Chondrocyte (in vitro differentiated cells): ENCODE results near the gene FAT2. TPM values are rescaled to one million over a fixed set of nuclear protein-coding genes. Genes with fewer than 3 reads are reported as not detected.

Experiments used
- DNase-seq: peaks from one replicate; pipeline ENCODE4 v3.0.0; 2021; ENCODE audit warnings: mixed read lengths, low spot score
- H3K27ac Mint-ChIP-seq: one replicate; pipeline ENCODE4 v1.8.0; 2021; ENCODE audit warnings: mild to moderate bottlenecking, moderate library complexity, mixed read lengths; ENCODE audit not compliant: unreplicated experiment
- H3K27me3 Mint-ChIP-seq: 2 replicates; pipeline ENCODE4 v1.8.0; 2021; ENCODE audit warnings: low read depth, mixed read lengths
- H3K36me3 Mint-ChIP-seq: 2 replicates; pipeline ENCODE4 v1.8.0; 2021; ENCODE audit warnings: low read depth, mixed read lengths
- H3K4me1 Mint-ChIP-seq: 2 replicates; pipeline ENCODE4 v1.8.0; 2021; ENCODE audit warnings: low read depth, mild to moderate bottlenecking, mixed read lengths
- H3K4me3 Mint-ChIP-seq: one replicate; pipeline ENCODE4 v1.8.0; 2021; ENCODE audit warnings: mild to moderate bottlenecking, moderate library complexity, mixed read lengths; ENCODE audit not compliant: unreplicated experiment
- H3K9me3 Mint-ChIP-seq: 2 replicates; pipeline ENCODE4 v1.8.0; 2021; ENCODE audit warnings: low read depth, mixed read lengths
- total RNA-seq: library from RNA; stranded (reverse); gene quantifications from 3 replicates; pipeline ENCODE4 v1.2.1, GENCODE V29; 2021
- TF ChIP-seq, protein P1 (sequence below): fragments of 200-600 bp; sonication (generic); IDR thresholded peaks from 2 replicates; pipeline ENCODE4 v1.5.0; 2021; ENCODE audit warnings: antibody characterized with exemption, mild to moderate bottlenecking, moderate library complexity

FAT2 gene
- total RNA-seq, 1 donor from 2014 or later = 2.2 TPM

DNA sequence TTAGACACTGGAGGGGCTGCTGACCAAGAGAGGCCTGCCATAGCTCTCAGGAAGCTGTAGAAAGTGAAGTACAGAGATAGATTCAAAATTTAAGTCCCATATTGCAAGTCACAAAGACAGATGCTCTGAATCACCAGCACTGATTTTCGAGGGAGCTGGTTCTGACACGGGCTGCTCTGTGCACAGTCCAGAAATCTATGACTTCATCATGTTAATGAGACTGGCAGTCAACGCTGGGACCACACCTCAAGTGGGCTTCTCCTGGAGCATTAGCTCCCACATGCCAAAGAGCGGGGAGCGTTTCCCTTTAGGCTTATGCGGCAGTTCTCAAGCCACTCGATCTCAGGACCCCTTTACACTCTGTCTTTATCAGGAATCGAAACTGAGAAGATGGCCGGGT is 34.2 kb upstream of the FAT2 start:
- Mint-ChIP-seq H3K27me3 (no peaks in the 10 kb centered on the region), H3K4me3 (no peak overlapping the region), H3K9me3 (no peaks in the 10 kb centered on the region), H3K4me1 (peaks cover 79% of the 10 kb centered on the region), H3K27ac (no peak overlapping the region), H3K36me3 (peaks cover 1% of the 10 kb centered on the region)
- DNase-seq = no peak
- TF ChIP-seq, protein P1, sequence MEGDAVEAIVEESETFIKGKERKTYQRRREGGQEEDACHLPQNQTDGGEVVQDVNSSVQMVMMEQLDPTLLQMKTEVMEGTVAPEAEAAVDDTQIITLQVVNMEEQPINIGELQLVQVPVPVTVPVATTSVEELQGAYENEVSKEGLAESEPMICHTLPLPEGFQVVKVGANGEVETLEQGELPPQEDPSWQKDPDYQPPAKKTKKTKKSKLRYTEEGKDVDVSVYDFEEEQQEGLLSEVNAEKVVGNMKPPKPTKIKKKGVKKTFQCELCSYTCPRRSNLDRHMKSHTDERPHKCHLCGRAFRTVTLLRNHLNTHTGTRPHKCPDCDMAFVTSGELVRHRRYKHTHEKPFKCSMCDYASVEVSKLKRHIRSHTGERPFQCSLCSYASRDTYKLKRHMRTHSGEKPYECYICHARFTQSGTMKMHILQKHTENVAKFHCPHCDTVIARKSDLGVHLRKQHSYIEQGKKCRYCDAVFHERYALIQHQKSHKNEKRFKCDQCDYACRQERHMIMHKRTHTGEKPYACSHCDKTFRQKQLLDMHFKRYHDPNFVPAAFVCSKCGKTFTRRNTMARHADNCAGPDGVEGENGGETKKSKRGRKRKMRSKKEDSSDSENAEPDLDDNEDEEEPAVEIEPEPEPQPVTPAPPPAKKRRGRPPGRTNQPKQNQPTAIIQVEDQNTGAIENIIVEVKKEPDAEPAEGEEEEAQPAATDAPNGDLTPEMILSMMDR = no peak

DNA sequence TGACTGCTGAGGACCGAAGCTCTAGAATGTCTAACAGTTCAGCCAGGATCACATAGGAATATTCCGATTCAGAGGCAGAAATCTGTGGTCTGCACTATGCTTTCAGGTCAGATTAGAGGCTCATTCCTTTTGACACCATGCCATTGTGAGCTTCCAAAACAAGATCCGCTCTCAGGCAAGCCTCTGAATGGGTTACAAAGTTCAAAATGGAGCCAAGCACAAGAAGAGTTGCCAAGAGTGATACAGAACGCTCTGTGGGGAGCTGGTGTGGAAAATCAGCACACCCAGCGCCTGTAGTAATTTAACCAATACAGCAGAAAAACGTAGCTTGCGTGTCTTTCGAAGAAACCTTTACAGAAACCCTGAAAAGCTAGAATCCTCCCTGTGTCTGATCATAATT is 33.3 kb upstream of the FAT2 start:
- Mint-ChIP-seq H3K4me3 (no peak overlapping the region), H3K27ac (peak overlapping the region; percentile 45), H3K4me1 (peaks cover 79% of the 10 kb centered on the region), H3K9me3 (no peaks in the 10 kb centered on the region), H3K36me3 (no peaks in the 10 kb centered on the region), H3K27me3 (no peaks in the 10 kb centered on the region)
- DNase-seq = no peak
- TF ChIP-seq, protein P1 = no peak

DNA sequence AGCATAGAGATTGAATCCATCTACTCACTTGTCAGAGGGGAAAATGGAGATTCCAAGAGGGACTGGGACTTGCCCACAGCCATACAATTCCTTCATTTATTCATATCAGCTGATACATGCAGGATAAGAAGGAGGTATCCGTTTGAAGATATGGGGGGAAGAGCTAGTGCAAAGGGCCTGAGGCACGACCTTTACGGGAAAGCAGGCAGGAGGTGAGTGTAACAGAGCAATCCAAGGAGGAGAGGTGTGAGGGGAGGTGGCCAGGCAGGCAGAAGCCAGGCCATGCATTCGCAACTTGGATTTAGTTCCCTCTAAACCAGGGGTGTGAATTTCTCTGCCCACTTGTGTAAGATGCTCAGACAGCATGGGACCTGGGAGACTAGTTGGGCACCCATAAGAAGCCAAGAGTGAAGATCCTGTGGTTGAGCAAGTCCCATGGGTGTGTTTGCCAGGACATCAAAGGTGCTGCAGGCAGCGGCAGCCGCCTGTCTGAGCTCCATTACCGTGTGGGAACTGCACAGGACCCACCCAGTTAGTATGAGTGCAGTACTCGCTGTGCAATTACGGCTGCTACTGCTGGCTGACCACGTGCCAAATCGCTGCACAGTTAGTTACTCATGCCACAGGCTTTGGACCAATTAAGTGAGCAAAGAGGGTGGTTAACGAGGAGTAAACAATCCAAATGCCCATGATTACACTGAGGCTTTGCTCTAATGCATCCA is 31.4 kb upstream of the FAT2 start:
- DNase-seq = no peak
- TF ChIP-seq, protein P1 = no peak
- no peaks in the 10 kb centered on the region for H3K36me3 Mint-ChIP-seq
- H3K27me3 Mint-ChIP-seq = no peaks in the 10 kb centered on the region
- H3K27ac Mint-ChIP-seq = no peak overlapping the region
- H3K9me3 Mint-ChIP-seq = peaks cover 3% of the 10 kb centered on the region
- H3K4me1 Mint-ChIP-seq = peaks cover 70% of the 10 kb centered on the region
- H3K4me3 Mint-ChIP-seq = no peak overlapping the region

DNA sequence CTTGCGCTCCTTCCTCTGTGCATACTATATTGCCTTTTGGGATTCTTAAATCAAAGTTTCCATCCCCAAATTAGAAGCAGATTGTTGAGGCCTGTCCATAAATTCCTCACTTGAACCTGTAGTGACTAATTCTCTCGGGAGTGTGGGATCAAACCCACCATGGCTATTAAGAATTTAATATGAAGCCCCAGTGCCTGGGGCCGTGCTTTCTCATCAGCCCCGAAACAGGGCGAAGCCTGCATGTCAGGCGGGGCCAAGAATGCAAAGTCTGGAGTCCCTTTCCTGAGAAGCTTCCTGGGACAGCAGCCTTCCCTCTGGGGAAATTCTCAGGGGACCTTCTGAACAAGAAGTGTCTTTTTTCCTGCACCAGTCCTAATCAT is 29.3 kb upstream of the FAT2 start:
- DNase-seq = no peak
- TF ChIP-seq, protein P1 = no peak
- Mint-ChIP-seq H3K4me3 (peak overlapping the region; percentile 10), H3K4me1 (peaks cover 65% of the 10 kb centered on the region), H3K27ac (peak overlapping the region; percentile 81), H3K36me3 (no peaks in the 10 kb centered on the region), H3K9me3 (peaks cover 3% of the 10 kb centered on the region), H3K27me3 (no peaks in the 10 kb centered on the region)

DNA sequence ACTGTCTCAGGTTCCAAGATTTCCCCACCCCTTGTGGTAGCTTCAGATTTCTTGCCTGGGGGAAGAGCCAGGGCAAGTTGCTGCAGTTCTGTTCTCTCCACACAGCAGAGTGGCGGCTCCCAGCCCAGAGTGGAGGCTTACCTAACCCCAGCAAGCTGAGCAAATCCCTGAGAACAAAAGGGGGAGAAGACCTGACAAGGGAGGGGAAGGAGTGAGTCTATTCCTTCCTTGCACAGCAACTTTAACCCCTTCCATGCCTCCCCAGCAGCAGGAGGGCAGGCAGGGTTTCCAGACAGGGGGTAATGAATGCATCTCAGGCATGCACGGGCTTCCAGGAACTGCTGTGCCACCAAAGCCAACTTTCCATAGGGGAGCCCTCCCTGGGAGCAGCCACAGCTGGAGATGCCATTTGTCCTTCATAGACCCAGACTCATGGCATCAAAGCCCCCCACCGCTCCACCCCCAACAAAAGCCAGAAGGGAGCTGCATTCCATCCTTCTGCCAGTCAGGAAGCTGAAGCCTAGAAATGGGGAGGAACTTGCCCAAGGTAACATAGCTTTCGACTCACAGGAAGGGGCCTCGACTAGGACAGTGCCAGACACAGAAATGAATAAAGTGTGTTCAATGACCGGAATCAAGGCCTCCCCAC is 28.8 kb upstream of the FAT2 start:
- Mint-ChIP-seq H3K9me3 (peaks cover 3% of the 10 kb centered on the region), H3K4me3 (no peak overlapping the region), H3K4me1 (peaks cover 64% of the 10 kb centered on the region), H3K27me3 (no peaks in the 10 kb centered on the region), H3K36me3 (no peaks in the 10 kb centered on the region), H3K27ac (peak overlapping the region; percentile 81)
- no peak for DNase-seq
- TF ChIP-seq, protein P1 = no peak
